Endothelial cell (in vitro differentiated cells): Measurements from ENCODE around the gene ZNF485. TPM values are rescaled to one million over a fixed set of nuclear protein-coding genes. Genes with fewer than 3 reads are reported as not detected.
"Not testable (repeated sequence)": the region's sequence is repeated elsewhere in the genome, so short reads cannot be mapped to it uniquely, and the experiment has no call there.

Experiments
- DNase-seq: peaks from one replicate; pipeline ENCODE4 v3.0.0; 2021; ENCODE audit warnings: low spot score
- H3K27ac Mint-ChIP-seq: one replicate; pipeline ENCODE4 v1.8.0; 2021; ENCODE audit warnings: mixed read lengths, inconsistent platforms; ENCODE audit not compliant: unreplicated experiment
- H3K27me3 Mint-ChIP-seq: one replicate; pipeline ENCODE4 v1.8.0; 2021; ENCODE audit warnings: mild to moderate bottlenecking, moderate library complexity, mixed read lengths, inconsistent platforms; ENCODE audit not compliant: unreplicated experiment
- H3K36me3 Mint-ChIP-seq: one replicate; pipeline ENCODE4 v1.8.0; 2021; ENCODE audit warnings: mild to moderate bottlenecking, low read depth, mixed read lengths, inconsistent platforms; ENCODE audit not compliant: unreplicated experiment
- H3K4me1 Mint-ChIP-seq: one replicate; pipeline ENCODE4 v1.8.0; 2021; ENCODE audit warnings: mild to moderate bottlenecking, mixed read lengths, inconsistent platforms; ENCODE audit not compliant: unreplicated experiment
- H3K4me3 Mint-ChIP-seq: one replicate; pipeline ENCODE4 v1.8.0; 2021; ENCODE audit warnings: mild to moderate bottlenecking, mixed read lengths, inconsistent platforms; ENCODE audit not compliant: unreplicated experiment
- H3K9me3 Mint-ChIP-seq: one replicate; pipeline ENCODE4 v1.8.0; 2021; ENCODE audit warnings: mixed read lengths, inconsistent platforms; ENCODE audit not compliant: unreplicated experiment
- total RNA-seq: library from RNA; stranded (reverse); fragmentation: NEBNext Ultra II Directional; extraction: Animal tissue kit (Norgen Biotek cat#: 25700); gene quantifications from one replicate; pipeline ENCODE4 v1.2.1, GENCODE V29; 2021; ENCODE audit not compliant: unreplicated experiment
- TF ChIP-seq, protein P1 (sequence below): fragments of 200-600 bp; sonication (generic); IDR thresholded peaks from one replicate; pipeline ENCODE4 v1.5.0; 2021; ENCODE audit warnings: antibody characterized with exemption; ENCODE audit not compliant: unreplicated experiment

Gene ZNF485
- total RNA-seq, 1 donor from 2014 or later: 0.90 TPM

DNA sequence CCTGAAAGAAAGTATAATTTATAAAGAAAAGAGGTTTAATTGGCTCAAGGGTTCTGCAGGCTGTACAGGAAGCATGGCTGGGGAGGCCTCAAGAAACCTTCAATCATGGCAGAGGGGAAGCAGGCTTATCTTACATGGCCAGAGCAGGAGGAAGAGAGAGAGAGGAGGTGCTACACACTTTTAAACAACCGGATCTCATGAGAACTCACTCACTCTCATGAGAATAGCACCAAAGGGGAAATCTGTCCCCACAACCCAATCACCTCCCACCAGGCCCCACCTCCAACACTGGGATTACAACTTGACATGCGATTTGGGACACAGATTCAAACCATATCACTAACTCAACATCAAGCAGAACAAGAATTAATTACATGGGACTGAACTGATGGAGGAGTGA is 6.9 kb upstream of the ZNF485 start:
- peaks cover 5% of the 10 kb centered on the region for H3K4me1 Mint-ChIP-seq
- no peak for DNase-seq
- no peak overlapping the region for H3K4me3 Mint-ChIP-seq
- TF ChIP-seq, protein P1, sequence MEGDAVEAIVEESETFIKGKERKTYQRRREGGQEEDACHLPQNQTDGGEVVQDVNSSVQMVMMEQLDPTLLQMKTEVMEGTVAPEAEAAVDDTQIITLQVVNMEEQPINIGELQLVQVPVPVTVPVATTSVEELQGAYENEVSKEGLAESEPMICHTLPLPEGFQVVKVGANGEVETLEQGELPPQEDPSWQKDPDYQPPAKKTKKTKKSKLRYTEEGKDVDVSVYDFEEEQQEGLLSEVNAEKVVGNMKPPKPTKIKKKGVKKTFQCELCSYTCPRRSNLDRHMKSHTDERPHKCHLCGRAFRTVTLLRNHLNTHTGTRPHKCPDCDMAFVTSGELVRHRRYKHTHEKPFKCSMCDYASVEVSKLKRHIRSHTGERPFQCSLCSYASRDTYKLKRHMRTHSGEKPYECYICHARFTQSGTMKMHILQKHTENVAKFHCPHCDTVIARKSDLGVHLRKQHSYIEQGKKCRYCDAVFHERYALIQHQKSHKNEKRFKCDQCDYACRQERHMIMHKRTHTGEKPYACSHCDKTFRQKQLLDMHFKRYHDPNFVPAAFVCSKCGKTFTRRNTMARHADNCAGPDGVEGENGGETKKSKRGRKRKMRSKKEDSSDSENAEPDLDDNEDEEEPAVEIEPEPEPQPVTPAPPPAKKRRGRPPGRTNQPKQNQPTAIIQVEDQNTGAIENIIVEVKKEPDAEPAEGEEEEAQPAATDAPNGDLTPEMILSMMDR: no peak
- H3K9me3 Mint-ChIP-seq: peaks cover 5% of the 10 kb centered on the region
- H3K27me3 Mint-ChIP-seq: peaks cover 6% of the 10 kb centered on the region
- peaks cover 3% of the 10 kb centered on the region for H3K36me3 Mint-ChIP-seq
- no peak overlapping the region for H3K27ac Mint-ChIP-seq

DNA sequence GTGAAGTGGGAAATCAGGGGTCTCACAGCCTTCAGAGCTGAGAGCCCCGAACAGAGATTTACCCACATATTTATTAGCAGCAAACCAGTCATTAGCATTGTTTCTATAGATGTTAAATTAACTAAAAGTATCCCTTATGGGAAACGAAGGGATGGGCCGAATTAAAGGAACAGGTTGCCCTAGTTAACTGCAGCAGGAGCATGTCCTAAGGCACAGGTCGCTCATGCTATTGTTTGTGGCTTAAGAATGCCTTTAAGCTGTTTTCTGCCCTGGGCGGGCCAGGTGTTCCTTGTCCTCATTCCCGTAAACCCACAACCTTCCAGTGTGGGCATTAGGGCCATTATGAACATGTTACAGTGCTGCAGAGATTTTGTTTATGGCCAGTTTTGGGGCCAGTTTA is 4.7 kb upstream of the ZNF485 start:
- not testable (repeated sequence) for H3K27ac Mint-ChIP-seq, H3K36me3 Mint-ChIP-seq, DNase-seq, H3K9me3 Mint-ChIP-seq, H3K4me1 Mint-ChIP-seq, H3K4me3 Mint-ChIP-seq
- peaks cover 13% of the 10 kb centered on the region for H3K27me3 Mint-ChIP-seq

DNA sequence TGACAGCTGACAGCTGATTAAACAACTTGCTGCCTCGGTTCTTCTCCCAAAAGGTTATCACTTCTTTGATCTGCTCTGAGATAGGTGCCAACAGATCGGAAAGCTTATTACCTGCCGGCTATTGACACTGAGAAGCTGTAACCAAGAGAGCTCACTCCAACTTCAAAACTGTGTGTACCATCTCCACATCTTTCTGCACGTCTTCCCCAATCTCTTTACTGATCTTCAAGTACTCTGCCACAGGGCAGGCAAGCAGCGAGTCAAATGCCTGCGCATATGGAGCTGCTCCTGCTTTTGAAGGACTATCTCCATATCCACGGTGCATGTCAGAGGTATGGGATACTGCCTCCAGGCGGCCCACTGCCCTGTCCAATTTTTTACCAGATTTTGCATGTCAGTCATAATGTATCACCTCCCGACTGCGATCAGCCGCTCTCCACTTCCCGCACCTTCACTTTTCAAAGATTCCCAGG is 352 bp upstream of the ZNF485 start:
- H3K4me1 Mint-ChIP-seq: peaks cover 4% of the 10 kb centered on the region
- H3K36me3 Mint-ChIP-seq: no peaks in the 10 kb centered on the region
- H3K4me3 Mint-ChIP-seq: peak overlapping the region; percentile 22
- TF ChIP-seq, protein P1: no peak
- H3K27me3 Mint-ChIP-seq: peaks cover 13% of the 10 kb centered on the region
- no peak for DNase-seq
- no peak overlapping the region for H3K27ac Mint-ChIP-seq
- H3K9me3 Mint-ChIP-seq: no peaks in the 10 kb centered on the region

DNA sequence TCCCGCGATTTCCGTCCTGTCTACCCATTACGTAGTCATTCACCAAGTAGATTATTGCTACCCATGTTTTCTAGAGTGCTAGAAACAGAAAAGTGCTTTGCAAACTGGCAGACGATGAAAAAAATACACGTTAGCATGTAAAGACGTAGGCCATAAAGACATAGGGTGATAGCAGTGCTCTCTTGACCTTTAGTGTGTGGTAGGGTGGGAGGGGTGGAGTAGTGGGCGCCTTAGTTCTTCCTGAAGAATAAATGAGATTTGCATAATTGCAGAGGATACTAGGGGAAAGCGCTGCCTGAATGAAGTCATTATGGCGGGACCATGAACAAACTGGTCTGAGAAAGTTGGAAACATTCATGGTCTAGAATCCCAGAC is 948 bp downstream of the ZNF485 start:
- Mint-ChIP-seq H3K9me3 (no peaks in the 10 kb centered on the region), H3K4me1 (peaks cover 4% of the 10 kb centered on the region), H3K4me3 (peak overlapping the region; percentile 88), H3K36me3 (no peaks in the 10 kb centered on the region), H3K27ac (peak overlapping the region; percentile 45), H3K27me3 (peaks cover 13% of the 10 kb centered on the region)
- DNase-seq: no peak
- TF ChIP-seq, protein P1: no peak

DNA sequence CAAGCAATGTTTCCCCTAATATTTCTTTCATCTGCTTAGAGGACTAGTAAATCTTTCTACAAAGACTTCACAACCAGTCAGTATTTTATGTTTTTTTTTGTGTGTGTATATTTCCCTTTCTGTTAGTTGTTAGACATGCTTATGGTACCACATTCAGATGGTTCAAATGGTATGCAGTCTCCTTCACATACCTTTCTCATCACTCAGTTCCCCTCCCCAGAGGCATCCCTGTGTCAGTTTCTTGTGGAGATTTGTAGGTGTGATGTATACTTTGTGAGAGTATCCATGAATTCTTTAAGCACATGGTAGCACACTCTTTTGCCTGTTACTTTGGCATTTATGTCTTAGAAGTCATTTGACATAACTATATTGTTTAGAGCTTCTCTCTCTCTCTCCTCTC is 4.4 kb downstream of the ZNF485 start:
- TF ChIP-seq, protein P1: no peak
- Mint-ChIP-seq H3K36me3 (peaks cover 5% of the 10 kb centered on the region), H3K27me3 (peaks cover 3% of the 10 kb centered on the region), H3K4me3 (no peak overlapping the region), H3K4me1 (peaks cover 4% of the 10 kb centered on the region), H3K9me3 (no peaks in the 10 kb centered on the region), H3K27ac (no peak overlapping the region)
- DNase-seq: no peak
